Activated gamma-delta T cell (primary cell): ENCODE results near the gene SYCP2.

Experiments used
- DNase-seq: peaks from one replicate; lab custom pipeline; 2025; lab: John Stamatoyannopoulos, UW

Gene SYCP2

GRCh38 chr20:59823030-59823423, 110.4 kb downstream of the SYCP2 start:
- no peak for DNase-seq

- no peak for DNase-seq
Observed at GRCh38 chr20:59822291-59823029, 111.0 kb downstream of the SYCP2 start.

- DNase-seq, result no peak
Observed at GRCh38 chr20:59821788-59822187, 111.6 kb downstream of the SYCP2 start.

GRCh38 chr20:59821201-59821600, 112.2 kb downstream of the SYCP2 start:
- no peak for DNase-seq

GRCh38 chr20:59820204-59821041, 113.0 kb downstream of the SYCP2 start:
- DNase-seq, result no peak

- no peak for DNase-seq
Observed at GRCh38 chr20:59819496-59820203, 113.8 kb downstream of the SYCP2 start.

- no peak for DNase-seq
Observed at GRCh38 chr20:59818911-59819310, 114.5 kb downstream of the SYCP2 start.

GRCh38 chr20:59817846-59818615, 115.4 kb downstream of the SYCP2 start:
- no peak for DNase-seq

- DNase-seq, result no peak
Observed at GRCh38 chr20:59817406-59817805, 116.0 kb downstream of the SYCP2 start.

- no peak for DNase-seq
Observed at GRCh38 chr20:59816146-59816738, 117.2 kb downstream of the SYCP2 start.

- no peak for DNase-seq
Observed at GRCh38 chr20:59814840-59815340, 118.5 kb downstream of the SYCP2 start.

GRCh38 chr20:59813948-59814839, 119.2 kb downstream of the SYCP2 start:
- DNase-seq, result no peak
